Ovary (tissue), 3 donors: ENCODE results near the gene VPS35L.

ENCODE experiments used
- EP300 ChIP-seq: sonication (generic); formaldehyde crosslinking; IDR thresholded peaks from one replicate; pipeline ENCODE4 v1.6.1; 2017; ENCODE audit warnings: antibody characterized with exemption
- POLR2A ChIP-seq: fragments of 450-650 bp; IDR thresholded peaks from one replicate; pipeline ENCODE4 v1.6.1; 2017; ENCODE audit warnings: antibody characterized with exemption, mild to moderate bottlenecking, moderate library complexity
- TF ChIP-seq, protein P1 (sequence below), 3 donors: fragments of 450-650 bp in 2 of 3; fragments of 200-600 bp in 1 of 3; IDR thresholded peaks; one replicate each; pipeline versions ENCODE4 v1.5.1 to v1.8.0; 2016 to 2022; ENCODE audit warnings: antibody characterized with exemption in 3 of 3, mild to moderate bottlenecking in 1 of 3
- donor health status: DM: no; HTN: no; CAD: no.

GRCh38 chr16:19574615-19575014 is 19.1 kb downstream of the VPS35L start:
- TF ChIP-seq POLR2A (no peak), EP300 (no peak)
- TF ChIP-seq, protein P1, sequence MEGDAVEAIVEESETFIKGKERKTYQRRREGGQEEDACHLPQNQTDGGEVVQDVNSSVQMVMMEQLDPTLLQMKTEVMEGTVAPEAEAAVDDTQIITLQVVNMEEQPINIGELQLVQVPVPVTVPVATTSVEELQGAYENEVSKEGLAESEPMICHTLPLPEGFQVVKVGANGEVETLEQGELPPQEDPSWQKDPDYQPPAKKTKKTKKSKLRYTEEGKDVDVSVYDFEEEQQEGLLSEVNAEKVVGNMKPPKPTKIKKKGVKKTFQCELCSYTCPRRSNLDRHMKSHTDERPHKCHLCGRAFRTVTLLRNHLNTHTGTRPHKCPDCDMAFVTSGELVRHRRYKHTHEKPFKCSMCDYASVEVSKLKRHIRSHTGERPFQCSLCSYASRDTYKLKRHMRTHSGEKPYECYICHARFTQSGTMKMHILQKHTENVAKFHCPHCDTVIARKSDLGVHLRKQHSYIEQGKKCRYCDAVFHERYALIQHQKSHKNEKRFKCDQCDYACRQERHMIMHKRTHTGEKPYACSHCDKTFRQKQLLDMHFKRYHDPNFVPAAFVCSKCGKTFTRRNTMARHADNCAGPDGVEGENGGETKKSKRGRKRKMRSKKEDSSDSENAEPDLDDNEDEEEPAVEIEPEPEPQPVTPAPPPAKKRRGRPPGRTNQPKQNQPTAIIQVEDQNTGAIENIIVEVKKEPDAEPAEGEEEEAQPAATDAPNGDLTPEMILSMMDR (IDR thresholded peaks at IDR 0.05): no peak
